Stimulated activated CD8-positive, alpha-beta memory T cell treated with anti-CD3 and anti-CD28 coated beads, Interleukin-15, amount 100 ng/mL, for 4 hours (primary cell): Measurements from ENCODE around the gene ZMYND8.
"Not testable (repeated sequence)": the region's sequence is repeated elsewhere in the genome, so short reads cannot be mapped to it uniquely, and the experiment has no call there.

Experiments
- DNase-seq, 2 donors: peaks; one replicate each; pipeline ENCODE4 v3.0.0-alpha.2; 2020; ENCODE audit warnings: low read depth in 2 of 2

ZMYND8 gene

GRCh38 chr20:47370850-47371782, 14.6 kb upstream of the ZMYND8 start:
- no peak for DNase-seq

GRCh38 chr20:47370214-47370613, 13.7 kb upstream of the ZMYND8 start:
- no peak for DNase-seq

GRCh38 chr20:47368301-47368700, 11.8 kb upstream of the ZMYND8 start:
- no peak for DNase-seq

- not testable (repeated sequence) for DNase-seq
These were observed 9.8 kb upstream of the ZMYND8 start for GRCh38 chr20:47366301-47366700.

- no peak for DNase-seq
These were observed 8.7 kb upstream of the ZMYND8 start for GRCh38 chr20:47365023-47365764.

GRCh38 chr20:47362361-47363219, 6.1 kb upstream of the ZMYND8 start:
- no peak for DNase-seq

DNA sequence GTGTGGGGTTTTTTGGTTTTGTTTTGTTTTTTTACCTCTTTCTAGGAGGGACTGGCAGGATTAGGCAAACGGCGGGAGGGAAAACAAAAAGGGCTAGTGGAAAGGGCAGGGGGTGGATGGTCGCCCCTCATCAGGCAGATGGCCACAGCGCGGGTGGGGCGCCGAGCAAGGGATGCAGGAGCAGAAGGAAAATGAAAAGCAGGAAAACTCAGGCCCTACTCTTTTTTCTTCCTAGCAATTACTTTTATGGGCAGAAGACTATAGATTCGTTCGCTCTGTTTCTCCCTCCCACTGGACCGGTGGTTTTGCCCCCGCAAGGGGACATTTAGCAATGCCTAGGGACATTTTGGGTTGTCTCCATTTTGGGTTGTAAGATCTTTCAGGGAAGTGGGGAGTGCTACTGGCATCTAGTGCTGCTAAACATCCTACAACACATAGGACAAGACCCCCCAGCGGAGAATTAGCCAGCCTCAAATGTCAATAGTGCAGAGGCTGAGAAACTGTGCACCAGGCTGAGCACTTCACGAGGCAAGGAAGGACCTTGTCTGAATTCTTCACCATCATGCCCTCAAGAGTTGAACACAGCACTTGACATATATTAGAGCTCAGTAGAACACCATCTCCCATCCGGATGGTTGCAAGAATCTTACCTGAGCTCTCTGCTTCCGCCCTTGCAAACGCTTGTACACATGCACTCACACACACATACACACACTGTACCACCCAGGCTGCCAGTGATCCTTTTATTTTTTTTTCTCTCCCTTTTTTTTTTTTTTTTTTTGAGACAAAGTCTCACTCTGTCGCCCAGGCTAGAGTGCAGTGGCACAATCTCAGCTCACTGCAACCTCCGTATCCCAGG, 4.8 kb upstream of the ZMYND8 start:
- no peak for DNase-seq

- DNase-seq: no peak
These were observed 4.0 kb upstream of the ZMYND8 start for GRCh38 chr20:47360297-47361056.

GRCh38 chr20:47359530-47360296, 3.2 kb upstream of the ZMYND8 start:
- no peak for DNase-seq

- DNase-seq: no peak
These were observed 2.4 kb upstream of the ZMYND8 start for GRCh38 chr20:47358672-47359529.

DNA sequence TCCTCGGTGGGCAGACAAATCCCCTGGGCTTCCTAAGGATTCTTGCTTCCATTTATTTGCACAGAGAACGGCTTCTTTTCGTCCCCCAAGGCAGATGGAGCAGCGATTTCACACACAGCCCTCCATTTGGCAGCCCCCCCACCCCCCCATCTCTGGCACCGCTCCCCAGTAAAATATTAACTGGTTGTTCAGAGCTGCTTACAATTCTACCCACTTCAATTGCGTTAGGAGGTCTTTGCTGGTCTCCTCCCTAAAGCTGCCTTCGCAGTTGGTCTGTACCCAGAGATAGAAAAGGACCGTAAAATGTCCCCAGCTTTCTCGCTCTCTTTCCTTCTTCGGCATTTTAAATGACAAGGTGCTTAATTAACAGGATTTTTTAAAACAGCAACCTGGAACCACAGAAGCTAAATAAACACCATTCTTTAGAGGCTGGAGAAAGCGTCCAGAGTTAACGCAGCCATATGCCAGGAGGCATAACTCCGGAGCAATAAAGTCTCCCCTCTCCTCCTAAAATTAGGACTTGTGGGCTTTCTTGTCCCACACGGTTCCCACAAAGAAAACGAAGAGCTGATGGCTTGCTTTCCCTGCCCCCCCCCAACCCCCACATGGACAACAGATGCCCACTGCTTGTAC, 1.7 kb upstream of the ZMYND8 start:
- no peak for DNase-seq

DNA sequence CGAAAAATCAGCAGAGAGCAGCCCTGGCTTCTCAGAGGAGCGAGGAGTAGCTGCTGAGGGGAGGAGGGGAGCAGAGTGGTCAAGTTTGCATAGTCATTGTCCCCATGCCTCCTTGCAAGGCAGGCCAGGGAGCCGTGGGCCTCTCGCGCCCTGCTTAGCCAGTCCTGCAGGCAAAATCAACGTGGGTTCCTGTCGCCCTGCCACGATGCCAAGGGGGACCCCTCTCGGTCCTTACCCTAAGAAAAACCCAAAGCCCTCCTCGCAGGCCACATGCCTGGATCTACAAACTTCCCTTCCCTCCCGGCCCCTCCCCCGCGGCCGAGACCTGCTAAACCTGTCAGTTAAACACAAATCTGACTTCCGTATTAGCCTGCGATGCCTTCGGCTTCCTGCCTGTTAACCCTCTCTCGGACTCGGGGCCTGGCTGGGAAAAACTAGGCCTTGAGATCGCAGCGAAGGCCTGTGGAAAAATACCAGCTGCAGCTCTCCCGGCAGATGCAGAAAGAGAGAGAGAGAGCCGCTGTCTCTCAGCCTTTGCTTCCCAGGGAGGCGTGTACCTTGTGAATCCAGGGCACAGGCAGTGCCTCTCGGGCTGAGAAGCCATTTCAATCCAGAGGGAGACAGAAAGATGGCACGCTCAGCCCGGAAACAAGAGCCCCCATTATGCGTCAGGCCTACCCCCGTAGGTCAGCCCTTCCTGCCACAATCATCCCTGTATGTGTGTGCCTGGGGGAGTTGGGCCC, 968 bp upstream of the ZMYND8 start:
- peak; percentile 24 to 26 for DNase-seq

- DNase-seq: no peak
These were observed 326 bp downstream of the ZMYND8 start for GRCh38 chr20:47356220-47356525.

DNA sequence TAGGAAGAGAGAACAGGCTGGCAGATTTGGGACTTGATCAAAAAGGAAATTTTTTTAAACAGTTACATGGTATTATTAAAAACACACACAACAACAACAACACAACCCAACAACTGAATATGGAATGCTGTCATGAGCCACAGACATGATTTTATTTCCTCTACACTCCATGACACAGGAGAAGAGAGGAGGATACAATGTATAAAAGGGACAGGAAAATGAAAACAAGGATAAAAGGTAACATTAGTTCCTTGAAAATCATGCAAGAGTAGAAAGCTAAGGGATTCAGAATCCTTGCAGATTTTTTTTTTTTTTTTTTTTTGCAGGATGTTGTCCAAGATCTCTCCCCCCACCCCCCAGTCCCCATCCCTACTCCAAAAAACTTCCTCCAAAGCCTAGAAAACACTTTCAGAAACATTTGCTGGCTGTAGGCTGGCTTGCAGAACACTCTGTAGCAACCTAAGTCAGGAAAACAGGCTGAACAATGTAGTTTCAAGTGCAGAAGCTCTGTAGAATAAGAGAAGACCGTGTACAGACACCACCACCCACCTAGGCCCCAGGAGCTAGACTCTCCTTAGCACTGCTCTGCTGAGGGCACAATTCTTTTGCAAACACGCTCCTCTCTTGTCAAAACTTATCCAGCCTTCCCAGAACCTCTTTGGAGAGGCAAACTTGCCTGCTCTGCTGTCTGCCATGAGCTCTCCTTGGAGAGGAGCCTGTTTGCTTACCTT, 845 bp downstream of the ZMYND8 start:
- no peak for DNase-seq

GRCh38 chr20:47354714-47355488, 1.6 kb downstream of the ZMYND8 start:
- DNase-seq: no peak

DNA sequence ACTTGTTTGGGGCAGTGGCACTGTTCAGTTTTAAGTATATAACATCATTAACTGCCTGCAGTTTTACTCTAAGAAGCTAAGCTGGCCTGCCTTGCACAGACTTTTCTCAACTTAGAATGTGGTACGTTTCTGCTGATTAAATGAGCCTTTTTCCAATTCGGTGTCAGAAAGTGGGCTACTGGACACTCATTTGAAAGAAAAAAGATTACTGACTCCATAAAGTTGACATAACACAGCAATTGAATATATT, 2.1 kb downstream of the ZMYND8 start:
- no peak for DNase-seq
